ENCODE results near the gene TOR2A. TPM values are rescaled to one million over a fixed set of nuclear protein-coding genes. Genes with fewer than 3 reads are reported as not detected.

Gene TOR2A
- total RNA-seq, 1 donor from 2014 or later, result 17.3 TPM

DNA sequence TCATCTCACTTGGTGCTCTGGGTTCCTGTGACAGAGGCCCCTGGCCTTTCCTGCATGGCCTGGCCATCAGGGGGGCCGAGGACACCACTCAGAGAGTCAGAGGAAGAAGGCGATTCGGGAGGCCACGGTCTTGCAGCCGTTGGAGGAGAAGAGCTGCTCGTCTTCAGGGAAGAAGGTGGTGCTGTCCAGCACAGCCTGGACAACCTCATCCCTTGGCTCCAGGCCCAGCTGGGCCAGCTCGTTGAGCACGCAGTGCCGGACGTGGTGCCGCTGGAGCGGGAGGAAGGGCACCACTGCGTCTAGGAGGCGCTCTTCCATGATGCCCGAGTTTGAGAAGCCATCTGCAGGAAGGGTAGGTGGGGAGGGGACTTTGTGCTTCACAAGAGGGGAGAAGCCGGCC lies 3.2 kb downstream of the TOR2A start:
- DNase-seq (ENCODE audit: low spot score in 2 of 2, unreplicated experiment in 2 of 2), result no peak
- Mint-ChIP-seq H3K4me1 (peaks cover 10% of the 10 kb centered on the region), H3K27ac (no peak overlapping the region), H3K27me3 (ENCODE audit: low read depth) (peaks cover 2% of the 10 kb centered on the region), H3K4me3 (no peak overlapping the region), H3K9me3 (no peaks in the 10 kb centered on the region), H3K36me3 (no peaks in the 10 kb centered on the region)
- TF ChIP-seq, protein P1, sequence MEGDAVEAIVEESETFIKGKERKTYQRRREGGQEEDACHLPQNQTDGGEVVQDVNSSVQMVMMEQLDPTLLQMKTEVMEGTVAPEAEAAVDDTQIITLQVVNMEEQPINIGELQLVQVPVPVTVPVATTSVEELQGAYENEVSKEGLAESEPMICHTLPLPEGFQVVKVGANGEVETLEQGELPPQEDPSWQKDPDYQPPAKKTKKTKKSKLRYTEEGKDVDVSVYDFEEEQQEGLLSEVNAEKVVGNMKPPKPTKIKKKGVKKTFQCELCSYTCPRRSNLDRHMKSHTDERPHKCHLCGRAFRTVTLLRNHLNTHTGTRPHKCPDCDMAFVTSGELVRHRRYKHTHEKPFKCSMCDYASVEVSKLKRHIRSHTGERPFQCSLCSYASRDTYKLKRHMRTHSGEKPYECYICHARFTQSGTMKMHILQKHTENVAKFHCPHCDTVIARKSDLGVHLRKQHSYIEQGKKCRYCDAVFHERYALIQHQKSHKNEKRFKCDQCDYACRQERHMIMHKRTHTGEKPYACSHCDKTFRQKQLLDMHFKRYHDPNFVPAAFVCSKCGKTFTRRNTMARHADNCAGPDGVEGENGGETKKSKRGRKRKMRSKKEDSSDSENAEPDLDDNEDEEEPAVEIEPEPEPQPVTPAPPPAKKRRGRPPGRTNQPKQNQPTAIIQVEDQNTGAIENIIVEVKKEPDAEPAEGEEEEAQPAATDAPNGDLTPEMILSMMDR (IDR thresholded peaks at IDR 0.05; ENCODE audit: unreplicated experiment), result no peak

DNA sequence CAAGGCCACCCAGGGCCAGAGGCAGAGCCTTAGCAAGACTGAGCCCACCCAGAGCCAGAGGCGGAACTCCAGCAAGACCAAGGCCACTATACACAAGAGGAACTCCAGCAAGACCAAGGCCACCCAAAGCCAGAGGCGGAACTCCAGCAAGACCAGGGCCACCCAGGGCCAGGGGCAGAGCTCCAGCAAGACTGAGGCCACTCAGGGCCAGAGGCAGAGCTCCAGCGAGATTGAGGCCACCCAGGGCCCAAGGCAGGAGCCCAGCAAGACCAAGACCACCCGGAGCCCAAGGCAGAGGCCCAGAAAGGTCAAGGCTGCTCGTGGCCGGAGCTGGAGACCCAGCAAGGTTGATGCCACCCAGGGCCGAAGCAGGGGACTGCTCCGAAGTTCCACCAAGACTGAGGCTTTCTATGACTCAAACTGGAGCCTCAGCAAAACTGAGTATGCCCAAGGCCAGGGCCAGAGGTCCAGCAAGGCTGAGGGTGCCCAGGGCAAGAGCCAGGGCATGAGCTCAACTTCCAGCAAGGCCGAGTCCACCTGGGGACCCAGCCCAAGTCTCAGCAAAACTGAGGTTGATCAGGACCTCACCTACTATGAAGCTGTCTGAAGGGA lies 4.2 kb downstream of the TOR2A start:
- Mint-ChIP-seq H3K27me3 (ENCODE audit: low read depth) (no peaks in the 10 kb centered on the region), H3K27ac (no peak overlapping the region), H3K4me1 (peaks cover 10% of the 10 kb centered on the region), H3K36me3 (no peaks in the 10 kb centered on the region), H3K9me3 (no peaks in the 10 kb centered on the region), H3K4me3 (no peak overlapping the region)
- TF ChIP-seq, protein P1 (IDR thresholded peaks at IDR 0.05; ENCODE audit: unreplicated experiment), result no peak
- DNase-seq (ENCODE audit: low spot score in 2 of 2, unreplicated experiment in 2 of 2), result no peak

DNA sequence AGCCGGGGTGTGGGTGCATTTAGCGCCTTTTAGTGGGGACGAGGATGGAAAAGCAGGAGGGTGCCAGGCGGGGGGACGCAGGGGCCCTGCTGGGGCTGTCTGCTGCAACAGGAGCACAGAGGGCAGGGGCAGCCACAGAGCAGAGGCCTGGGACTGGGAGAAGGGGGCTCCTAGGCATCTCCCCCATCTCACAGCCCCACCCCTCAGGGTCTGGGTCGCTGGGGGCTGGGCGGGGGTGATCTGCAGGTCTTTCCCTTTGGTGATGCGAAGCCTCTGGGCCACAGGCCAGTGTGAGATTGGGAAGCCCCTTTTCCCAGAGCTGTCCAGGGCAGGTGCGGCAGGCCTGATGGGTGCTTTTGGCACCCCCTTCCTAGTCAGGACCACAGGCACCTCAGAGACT lies 4.8 kb downstream of the TOR2A start:
- no peak for DNase-seq (ENCODE audit: low spot score in 2 of 2, unreplicated experiment in 2 of 2)
- peaks cover 10% of the 10 kb centered on the region for H3K4me1 Mint-ChIP-seq
- no peaks in the 10 kb centered on the region for H3K9me3 Mint-ChIP-seq
- TF ChIP-seq, protein P1 (IDR thresholded peaks at IDR 0.05; ENCODE audit: unreplicated experiment), result no peak
- H3K36me3 Mint-ChIP-seq, result no peaks in the 10 kb centered on the region
- no peak overlapping the region for H3K4me3 Mint-ChIP-seq
- H3K27me3 Mint-ChIP-seq (ENCODE audit: low read depth), result no peaks in the 10 kb centered on the region
- no peak overlapping the region for H3K27ac Mint-ChIP-seq

DNA sequence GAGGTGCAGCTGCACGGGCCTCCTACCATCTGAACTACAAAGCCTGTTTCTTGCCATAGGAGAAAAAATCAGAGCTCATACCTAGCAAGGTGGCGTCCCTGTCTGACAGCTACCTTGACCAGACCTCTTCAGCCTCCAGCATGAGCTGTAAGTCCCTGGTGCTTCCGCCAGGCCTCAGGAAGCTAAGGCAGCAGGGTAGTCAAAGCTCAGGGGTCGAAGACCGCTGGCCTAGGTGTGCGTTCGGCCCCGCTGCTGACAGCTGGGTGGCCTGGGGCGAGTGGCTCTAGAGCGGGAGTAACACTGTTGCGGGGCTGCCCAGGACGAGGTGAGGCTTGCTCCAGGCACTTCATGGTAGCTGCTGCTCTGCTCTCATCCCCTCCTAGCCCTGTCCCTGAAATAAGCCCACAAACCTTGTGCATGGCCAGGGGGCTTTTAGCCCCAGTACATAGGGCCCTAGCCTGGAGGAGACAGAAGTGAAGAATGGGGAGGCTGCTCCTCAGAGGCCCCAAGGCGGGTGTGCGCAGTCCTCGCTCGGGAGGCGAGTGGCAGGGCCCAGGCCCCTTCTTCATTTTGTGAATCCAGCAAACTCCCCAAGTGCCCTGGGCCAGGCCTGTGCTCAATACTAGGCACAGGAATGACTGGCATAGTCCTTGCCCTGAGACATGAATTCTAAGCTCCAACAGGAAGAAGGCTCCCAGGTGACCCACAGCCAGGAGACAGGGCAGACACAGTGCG lies 5.4 kb downstream of the TOR2A start:
- Mint-ChIP-seq H3K9me3 (no peaks in the 10 kb centered on the region), H3K27ac (no peak overlapping the region), H3K4me1 (peaks cover 10% of the 10 kb centered on the region), H3K4me3 (no peak overlapping the region), H3K36me3 (no peaks in the 10 kb centered on the region), H3K27me3 (ENCODE audit: low read depth) (no peaks in the 10 kb centered on the region)
- TF ChIP-seq, protein P1 (IDR thresholded peaks at IDR 0.05; ENCODE audit: unreplicated experiment), result no peak
- DNase-seq (ENCODE audit: low spot score in 2 of 2, unreplicated experiment in 2 of 2), result no peak

DNA sequence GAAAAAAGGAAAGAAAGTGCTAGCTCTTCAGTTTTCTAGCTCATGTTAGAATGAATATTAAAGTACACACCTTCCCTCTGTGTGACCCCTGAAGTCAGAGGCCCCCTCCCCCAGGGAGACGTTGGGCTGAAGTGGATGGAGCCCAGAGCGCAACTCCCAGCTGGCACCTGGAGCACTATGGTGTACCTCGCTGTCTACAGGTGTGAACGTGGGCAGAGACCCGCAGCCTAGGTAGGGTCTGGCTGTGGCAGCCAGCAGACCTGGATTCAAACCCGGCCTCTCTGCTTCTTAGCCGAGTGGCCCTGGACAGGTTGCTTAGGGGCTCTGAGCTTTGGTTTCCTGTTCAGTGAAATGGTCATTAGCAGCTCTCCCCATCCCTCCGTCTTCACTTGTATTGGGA lies 6.3 kb downstream of the TOR2A start:
- Mint-ChIP-seq H3K4me3 (no peak overlapping the region), H3K27ac (no peak overlapping the region), H3K27me3 (ENCODE audit: low read depth) (no peaks in the 10 kb centered on the region), H3K36me3 (no peaks in the 10 kb centered on the region), H3K9me3 (no peaks in the 10 kb centered on the region), H3K4me1 (peaks cover 3% of the 10 kb centered on the region)
- no peak for DNase-seq (ENCODE audit: low spot score in 2 of 2, unreplicated experiment in 2 of 2)
- TF ChIP-seq, protein P1 (IDR thresholded peaks at IDR 0.05; ENCODE audit: unreplicated experiment), result no peak

Data from mesothelial cell of epicardium (in vitro differentiated cells).